Measurements from ENCODE around the gene JADE2. TPM values are rescaled to one million over a fixed set of nuclear protein-coding genes. Genes with fewer than 3 reads are reported as not detected.

JADE2 gene
- polyA plus RNA-seq, 2 of the 4 experiments (the other 2 are of a cell fraction), result 24.0 to 27.1 TPM

GRCh38 chr5:134565791-134566740 lies 40.6 kb downstream of the JADE2 start (continued):
- TF ChIP-seq TP53 (CRISPR knock-in tag; IDR thresholded peaks at IDR 0.05) (no peak), JUNB (IDR thresholded peaks at IDR 0.05) (no peak), KDM1A (IDR thresholded peaks at IDR 0.05; ENCODE audit: low read depth) (no peak)

GRCh38 chr5:134566741-134567221 lies 41.3 kb downstream of the JADE2 start:
- no peaks in the 10 kb centered on the region for H3K9me3 ChIP-seq
- TF ChIP-seq HMGXB4 (CRISPR knock-in tag; IDR thresholded peaks at IDR 0.05; ENCODE audit: borderline replicate concordance), result no peak
- no peak for TF ChIP-seq USF2 (IDR thresholded peaks at IDR 0.05)
- POLR2A ChIA-PET, result no interaction called here
- H3K27ac ChIP-seq, result peak overlapping the region in 1 of 2 experiments; percentile 78; a peak in 1 of 6 replicates
- H3K4me3 ChIP-seq, result no peak overlapping the region
- H3K4me2 ChIP-seq, result no peak overlapping the region
- no peak for FAIRE-seq
- peak in 1 of 2 experiments; percentile 5; a peak in 2 of 6 replicates for ATAC-seq
- peaks cover 33% of the 10 kb centered on the region for H3K4me1 ChIP-seq
- CTCF ChIA-PET, result interaction anchor here (0.6 to 6.3 kb wide), 5 partner anchors 11 to 304 kb away, joined by 3 to 47 read pairs (median 4); no protein-coding TSS in a partner anchor
- 79% methylated on average over 13 of the region's 13 CpGs for WGBS (ENCODE audit: missing lambda C conversion rate)
- DNase-seq (ENCODE audit: low read depth in 1 of 2, low spot score in 1 of 2), result no peak

GRCh38 chr5:134567641-134568336 lies 42.3 kb downstream of the JADE2 start:
- Histone ChIP-seq H3K9me3 (no peaks in the 10 kb centered on the region), H3K4me3 (no peak overlapping the region), H3K4me2 (peak overlapping the region; percentile 54), H3K4me1 (peaks cover 30% of the 10 kb centered on the region), H3K27ac (peak overlapping the region; percentile 55 to 78; a peak in 5 of 6 replicates)
- TF ChIP-seq MAX (IDR thresholded peaks at IDR 0.05) (peak; percentile 61; the same call in 1 of the 2 replicates), EHMT2 (IDR thresholded peaks at IDR 0.05; ENCODE audit: low read depth) (no peak), ZFP36 (IDR thresholded peaks at IDR 0.05; ENCODE audit: borderline replicate concordance, partially characterized antibody) (no peak), TFCP2L1 (CRISPR knock-in tag; IDR thresholded peaks at IDR 0.05) (no peak), USF2 (IDR thresholded peaks at IDR 0.05) (no peak), RNF2 (IDR thresholded peaks at IDR 0.05; ENCODE audit: borderline replicate concordance, low read depth) (no peak), TP53 (CRISPR knock-in tag; IDR thresholded peaks at IDR 0.05) (no peak), HOXA7 (CRISPR knock-in tag; IDR thresholded peaks at IDR 0.05) (no peak), FOSL2 (IDR thresholded peaks at IDR 0.05) (no peak), FOSL2 (CRISPR knock-in tag; IDR thresholded peaks at IDR 0.05) (0 out of 2 replicates have a peak, but pooled peaks have one; percentile 25), SREBF2 (IDR thresholded peaks at IDR 0.05) (no peak), BHLHE40 (IDR thresholded peaks at IDR 0.05; ENCODE audit: low read depth, low read length) (no peak), EHF (CRISPR knock-in tag; IDR thresholded peaks at IDR 0.05) (no peak), HMGXB4 (CRISPR knock-in tag; IDR thresholded peaks at IDR 0.05; ENCODE audit: borderline replicate concordance) (no peak), MYC (IDR thresholded peaks at IDR 0.05; ENCODE audit: borderline replicate concordance, low read length) (no peak), CTCF (IDR thresholded peaks at IDR 0.05) (no peak), HEYL (CRISPR knock-in tag; IDR thresholded peaks at IDR 0.05) (no peak)
- DNase-seq (ENCODE audit: low read depth in 1 of 2, low spot score in 1 of 2) (peak in 1 of 2 experiments; percentile 43), ATAC-seq (peak; percentile 65 to 72), FAIRE-seq (no peak)
- 73% methylated on average over 7 of the region's 7 CpGs for WGBS (ENCODE audit: missing lambda C conversion rate)
- ChIA-PET POLR2A (no interaction called here), CTCF (interaction anchor here (1.0 to 6.3 kb wide), 9 partner anchors 9 to 528 kb away, joined by 3 to 47 read pairs (median 5); partner anchors contain the start of gene CDKN2AIPNL)

All from A549 (cell line).